GM23338 (cell line): Measurements from ENCODE around the gene FXYD2.

Experiments
- TF ChIP-seq, protein P1 (sequence below), 2 experiments: fragments of 200-600 bp in 1 of 2; sonication (generic) in 1 of 2; conservative IDR thresholded peaks; 2 replicates each; pipeline versions ENCODE4 v1.5.1 to v1.6.1; 2016 to 2017; ENCODE audit warnings: antibody characterized with exemption in 2 of 2, low read depth in 2 of 2, mild to moderate bottlenecking in 2 of 2, moderate library complexity in 1 of 2
- TF ChIP-seq, protein P2 (sequence below): IDR thresholded peaks from one replicate; pipeline ENCODE4 v1.6.1; 2018; ENCODE audit warnings: antibody characterized with exemption; ENCODE audit not compliant: unreplicated experiment

DNA sequence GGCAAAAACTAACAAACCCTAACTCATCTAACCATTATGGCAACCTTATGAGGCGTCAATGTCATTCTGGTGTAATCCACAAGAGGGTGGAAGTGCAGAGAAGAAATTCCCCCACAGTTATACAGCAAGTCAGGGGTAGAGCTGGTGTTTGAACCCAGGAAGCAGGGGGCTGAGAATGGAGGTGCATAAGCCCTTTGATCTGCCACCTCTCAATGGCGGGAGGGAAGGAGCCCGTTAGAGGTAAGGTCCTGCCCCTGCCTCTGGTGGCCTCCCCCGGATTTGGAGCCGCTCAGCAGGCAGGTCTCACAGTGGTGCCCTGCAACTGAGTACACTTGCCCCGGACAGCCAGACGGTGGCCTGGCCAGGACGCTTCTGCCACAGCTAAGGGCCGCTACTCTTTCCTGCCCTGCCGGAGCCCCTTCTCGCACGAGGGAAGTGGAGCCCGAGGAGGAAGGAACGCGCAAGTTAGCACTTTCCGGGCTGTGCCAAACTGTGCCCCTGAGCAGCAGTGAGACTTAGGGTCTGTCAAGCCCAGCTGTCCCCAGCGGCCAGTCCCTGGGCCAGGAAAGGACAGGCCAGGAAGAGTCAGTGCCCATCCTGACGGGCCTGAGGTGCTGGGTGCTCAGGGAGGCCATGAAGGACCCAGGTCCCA lies 1.1 kb downstream of the FXYD2 start:
- TF ChIP-seq, protein P1, sequence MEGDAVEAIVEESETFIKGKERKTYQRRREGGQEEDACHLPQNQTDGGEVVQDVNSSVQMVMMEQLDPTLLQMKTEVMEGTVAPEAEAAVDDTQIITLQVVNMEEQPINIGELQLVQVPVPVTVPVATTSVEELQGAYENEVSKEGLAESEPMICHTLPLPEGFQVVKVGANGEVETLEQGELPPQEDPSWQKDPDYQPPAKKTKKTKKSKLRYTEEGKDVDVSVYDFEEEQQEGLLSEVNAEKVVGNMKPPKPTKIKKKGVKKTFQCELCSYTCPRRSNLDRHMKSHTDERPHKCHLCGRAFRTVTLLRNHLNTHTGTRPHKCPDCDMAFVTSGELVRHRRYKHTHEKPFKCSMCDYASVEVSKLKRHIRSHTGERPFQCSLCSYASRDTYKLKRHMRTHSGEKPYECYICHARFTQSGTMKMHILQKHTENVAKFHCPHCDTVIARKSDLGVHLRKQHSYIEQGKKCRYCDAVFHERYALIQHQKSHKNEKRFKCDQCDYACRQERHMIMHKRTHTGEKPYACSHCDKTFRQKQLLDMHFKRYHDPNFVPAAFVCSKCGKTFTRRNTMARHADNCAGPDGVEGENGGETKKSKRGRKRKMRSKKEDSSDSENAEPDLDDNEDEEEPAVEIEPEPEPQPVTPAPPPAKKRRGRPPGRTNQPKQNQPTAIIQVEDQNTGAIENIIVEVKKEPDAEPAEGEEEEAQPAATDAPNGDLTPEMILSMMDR (conservative IDR thresholded peaks at IDR 0.05; ENCODE audit: low read depth in 2 of 2) = 0 out of 4 replicates have a peak, but pooled peaks of 1 of the 2 experiments have one; percentile 17
- TF ChIP-seq, protein P2, sequence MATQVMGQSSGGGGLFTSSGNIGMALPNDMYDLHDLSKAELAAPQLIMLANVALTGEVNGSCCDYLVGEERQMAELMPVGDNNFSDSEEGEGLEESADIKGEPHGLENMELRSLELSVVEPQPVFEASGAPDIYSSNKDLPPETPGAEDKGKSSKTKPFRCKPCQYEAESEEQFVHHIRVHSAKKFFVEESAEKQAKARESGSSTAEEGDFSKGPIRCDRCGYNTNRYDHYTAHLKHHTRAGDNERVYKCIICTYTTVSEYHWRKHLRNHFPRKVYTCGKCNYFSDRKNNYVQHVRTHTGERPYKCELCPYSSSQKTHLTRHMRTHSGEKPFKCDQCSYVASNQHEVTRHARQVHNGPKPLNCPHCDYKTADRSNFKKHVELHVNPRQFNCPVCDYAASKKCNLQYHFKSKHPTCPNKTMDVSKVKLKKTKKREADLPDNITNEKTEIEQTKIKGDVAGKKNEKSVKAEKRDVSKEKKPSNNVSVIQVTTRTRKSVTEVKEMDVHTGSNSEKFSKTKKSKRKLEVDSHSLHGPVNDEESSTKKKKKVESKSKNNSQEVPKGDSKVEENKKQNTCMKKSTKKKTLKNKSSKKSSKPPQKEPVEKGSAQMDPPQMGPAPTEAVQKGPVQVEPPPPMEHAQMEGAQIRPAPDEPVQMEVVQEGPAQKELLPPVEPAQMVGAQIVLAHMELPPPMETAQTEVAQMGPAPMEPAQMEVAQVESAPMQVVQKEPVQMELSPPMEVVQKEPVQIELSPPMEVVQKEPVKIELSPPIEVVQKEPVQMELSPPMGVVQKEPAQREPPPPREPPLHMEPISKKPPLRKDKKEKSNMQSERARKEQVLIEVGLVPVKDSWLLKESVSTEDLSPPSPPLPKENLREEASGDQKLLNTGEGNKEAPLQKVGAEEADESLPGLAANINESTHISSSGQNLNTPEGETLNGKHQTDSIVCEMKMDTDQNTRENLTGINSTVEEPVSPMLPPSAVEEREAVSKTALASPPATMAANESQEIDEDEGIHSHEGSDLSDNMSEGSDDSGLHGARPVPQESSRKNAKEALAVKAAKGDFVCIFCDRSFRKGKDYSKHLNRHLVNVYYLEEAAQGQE = no peak
